Retina (tissue), 1 donor: ENCODE data around the gene MRPL58.
"Not testable (repeated sequence)": the region's sequence is repeated elsewhere in the genome, so short reads cannot be mapped to it uniquely, and the experiment has no call there.

Experiments used
- DNase-seq: peaks from one replicate; pipeline ENCODE4 v3.0.0-alpha.2; 2016

Gene MRPL58

DNA sequence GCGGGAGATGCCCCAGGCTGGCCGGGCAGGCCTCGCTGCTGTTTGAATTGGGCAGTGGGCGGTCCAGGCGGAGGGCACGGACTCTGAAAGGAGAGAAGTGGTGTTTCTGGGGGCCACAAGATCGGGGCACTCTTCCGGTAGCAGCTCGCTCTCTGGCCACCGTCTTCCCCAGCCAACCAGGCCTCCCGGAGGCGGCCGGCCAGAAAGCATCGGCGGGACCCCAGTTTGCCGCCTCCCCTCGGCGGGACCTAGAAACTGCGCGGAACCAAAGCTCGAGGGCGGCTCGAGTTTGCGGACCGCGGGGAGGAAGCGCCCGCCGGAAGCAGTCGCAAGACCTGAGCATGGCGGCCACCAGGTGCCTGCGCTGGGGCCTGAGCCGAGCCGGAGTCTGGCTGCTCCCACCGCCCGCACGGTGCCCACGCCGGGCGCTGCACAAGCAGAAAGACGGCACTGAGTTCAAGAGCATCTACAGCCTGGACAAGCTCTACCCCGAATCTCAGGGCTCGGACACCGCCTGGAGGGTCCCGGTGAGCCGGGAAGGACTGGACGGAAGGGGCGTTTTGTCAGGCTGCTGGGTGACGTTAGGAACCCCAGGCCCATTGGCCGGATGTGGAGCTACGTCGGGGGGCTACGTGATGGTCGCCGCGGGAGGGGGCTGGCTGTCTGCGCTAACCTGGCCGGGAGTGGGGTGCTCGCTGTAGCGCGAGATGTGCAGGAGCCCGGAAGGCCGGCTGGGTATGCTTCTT, at the start of gene MRPL58:
MRPL58 (plus strand) TSS at position 325 of the 746 bp plus-strand sequence; CDS start at position 342, 17 bp downstream.
- DNase-seq, result peak; percentile 97

DNA sequence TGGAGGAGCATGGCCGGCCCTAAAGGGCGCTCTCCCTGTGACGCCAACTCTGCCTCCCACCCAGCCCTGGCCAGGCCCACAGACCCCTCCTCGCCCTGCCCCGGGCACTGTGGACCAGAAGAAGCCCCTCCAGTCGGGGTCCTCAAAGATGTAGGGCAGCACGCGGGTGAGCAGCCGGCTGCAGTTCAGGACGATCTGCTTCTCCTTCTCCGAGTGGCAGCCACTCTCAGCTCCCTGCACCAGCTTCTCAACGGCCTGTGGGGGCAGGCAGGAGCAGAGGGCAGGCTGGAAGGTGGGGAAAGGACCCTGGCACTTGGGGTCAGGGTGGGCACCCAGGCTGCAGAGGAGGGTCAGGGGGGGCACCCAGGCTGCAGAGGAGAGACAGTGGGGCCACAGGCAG, 48.8 kb upstream of the MRPL58 start:
- DNase-seq, result no peak

DNA sequence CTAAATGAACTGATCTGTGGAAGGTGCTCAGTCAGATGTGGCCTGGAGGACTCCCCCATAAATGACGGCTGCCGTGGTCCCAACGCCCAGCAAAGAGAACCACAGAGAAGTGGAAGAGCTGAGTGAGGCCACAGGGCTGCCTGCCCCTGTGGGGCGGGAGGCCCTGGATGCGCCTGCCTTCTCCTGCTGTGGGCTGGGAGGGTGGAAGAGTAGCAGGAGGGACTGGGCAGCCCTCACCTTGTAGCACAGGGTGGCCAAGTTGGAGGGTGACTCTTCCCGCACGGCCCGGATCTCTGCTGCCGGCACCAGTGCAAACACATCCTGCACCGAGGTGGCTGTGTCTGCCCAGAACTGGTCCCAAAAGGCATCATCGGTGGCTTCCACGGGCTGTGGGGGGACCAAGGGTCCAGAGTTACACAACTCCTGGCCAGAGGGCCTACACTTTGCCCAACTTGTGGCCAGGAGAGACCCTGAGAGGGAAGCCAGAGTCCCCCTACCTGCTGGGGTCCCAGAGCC, 48.2 kb upstream of the MRPL58 start:
- DNase-seq, result no peak

DNA sequence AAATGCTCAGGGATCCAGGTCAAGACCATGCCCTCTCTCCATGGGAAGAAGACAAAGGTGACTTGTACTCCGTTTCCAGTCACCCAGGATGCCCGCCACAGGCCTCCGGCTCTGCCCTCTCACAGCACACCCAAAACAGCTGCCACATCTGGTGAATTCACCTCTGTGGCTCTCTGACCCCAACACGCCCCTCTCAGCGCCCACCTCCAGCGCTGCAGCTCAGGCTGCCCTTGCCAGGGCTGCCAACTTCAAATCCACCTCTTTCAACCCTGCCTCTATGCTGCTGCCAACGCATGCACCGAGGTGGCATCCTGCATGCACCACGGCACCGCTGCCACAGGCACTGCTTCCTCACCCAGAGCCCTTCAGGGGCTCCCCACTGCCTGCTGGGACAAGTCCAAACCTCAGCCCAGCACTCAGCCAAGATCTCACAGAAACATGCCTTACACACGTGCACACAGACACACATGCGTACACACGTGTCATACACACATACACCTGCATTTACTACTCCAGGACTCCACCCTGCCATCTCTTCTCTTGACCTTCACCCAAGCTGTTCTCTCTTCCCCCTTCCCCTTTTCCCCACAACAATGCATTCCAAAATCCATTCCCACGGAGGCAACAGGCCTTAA, 47.4 kb upstream of the MRPL58 start:
- DNase-seq, result no peak

DNA sequence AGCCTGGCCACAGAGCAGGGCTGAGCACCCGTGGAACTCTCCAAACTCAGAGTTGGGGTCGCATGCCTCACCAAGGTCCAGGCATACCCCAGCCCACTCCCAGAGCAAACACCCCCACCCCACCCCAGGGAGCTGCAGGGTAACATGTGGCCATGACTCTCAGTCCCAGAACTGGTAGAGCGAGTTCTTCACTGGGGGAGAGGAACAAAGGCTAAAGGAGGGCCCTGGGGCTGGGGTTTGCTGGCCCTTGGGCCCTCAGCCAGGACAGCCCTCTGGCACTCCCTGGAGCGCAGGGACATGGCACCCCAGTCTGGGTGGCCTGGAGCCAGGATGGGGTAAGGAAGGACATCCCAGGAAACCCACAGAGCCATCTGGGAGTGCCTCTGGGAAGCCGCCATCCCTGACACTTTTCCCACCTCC, 44.1 kb upstream of the MRPL58 start:
- no peak for DNase-seq

DNA sequence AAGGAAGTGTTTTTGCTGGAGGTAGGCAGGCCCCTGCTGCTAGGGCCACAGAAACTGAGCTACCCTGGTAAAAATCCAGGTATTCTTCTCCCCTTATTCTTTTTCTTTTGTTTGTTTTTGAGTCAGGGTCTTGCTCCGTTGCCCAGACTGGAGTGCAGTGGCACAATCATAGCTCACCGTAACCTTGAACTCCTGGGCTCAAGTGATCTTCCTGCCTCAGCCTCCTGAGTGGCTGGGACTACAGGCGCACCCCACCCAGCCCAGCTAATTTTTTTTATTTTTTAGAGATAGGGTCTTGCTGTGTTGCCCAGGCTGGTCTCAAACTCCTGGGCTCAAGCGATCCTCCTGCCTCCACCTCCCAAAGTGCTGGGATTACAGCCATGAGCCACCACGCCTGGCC, 43.0 kb upstream of the MRPL58 start:
- DNase-seq, result not testable (repeated sequence)

DNA sequence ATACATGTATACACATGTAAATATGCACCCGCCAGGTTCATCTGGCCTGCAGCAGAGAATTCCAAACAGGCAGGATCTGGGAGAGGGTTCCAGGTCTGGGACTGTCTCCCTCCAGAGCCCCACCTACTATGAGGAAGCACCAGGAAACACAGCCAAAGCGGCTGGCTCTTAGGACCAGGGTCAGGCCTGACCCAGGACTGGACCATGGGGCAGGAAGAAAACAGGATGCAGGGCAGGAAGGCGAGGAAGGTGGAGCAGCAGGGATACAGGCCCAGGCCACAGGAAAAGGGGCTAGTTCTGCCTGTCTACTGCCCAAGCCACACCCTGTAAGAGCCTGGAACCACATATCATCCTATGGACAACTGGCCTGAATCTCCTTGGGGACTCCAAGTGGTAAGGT, 42.1 kb upstream of the MRPL58 start:
- DNase-seq, result no peak

DNA sequence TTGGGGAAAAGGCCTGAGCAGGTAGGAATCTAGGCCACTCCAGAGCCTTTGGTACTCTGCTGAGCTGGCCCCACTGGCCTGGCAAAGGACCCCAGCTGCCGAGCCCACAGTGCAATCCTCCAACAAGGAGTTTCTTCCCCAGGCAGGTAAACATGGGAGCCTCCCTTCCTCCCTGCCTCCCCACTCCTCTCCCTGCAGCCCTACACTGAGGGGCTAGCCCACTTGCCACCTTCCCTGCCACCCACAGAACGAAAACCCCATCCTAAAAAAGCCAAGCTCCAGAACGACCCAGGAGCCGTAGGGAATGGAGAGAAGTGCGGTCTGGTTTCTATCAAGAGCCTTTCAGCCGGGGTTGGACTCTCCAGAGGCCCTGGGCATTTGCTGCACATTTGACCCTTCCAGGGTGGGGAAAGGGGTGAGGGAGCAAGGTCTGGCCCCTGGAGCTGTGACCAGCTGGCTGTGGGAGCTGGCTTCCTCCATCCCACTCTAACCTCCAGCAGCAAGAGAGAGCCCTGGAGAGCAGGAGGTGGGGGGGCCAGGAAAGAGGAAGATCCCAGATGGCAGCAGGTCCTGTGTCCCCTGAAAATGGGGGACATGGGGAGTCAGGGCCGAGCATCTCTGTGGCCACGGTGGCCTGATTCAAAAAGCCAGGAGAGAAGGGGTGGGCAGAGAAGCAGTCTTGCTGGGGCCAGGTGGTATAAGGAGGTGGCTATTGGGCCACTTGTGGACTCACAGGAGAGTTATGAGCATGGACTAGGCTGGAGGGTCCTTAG, 41.2 kb upstream of the MRPL58 start:
- no peak for DNase-seq

DNA sequence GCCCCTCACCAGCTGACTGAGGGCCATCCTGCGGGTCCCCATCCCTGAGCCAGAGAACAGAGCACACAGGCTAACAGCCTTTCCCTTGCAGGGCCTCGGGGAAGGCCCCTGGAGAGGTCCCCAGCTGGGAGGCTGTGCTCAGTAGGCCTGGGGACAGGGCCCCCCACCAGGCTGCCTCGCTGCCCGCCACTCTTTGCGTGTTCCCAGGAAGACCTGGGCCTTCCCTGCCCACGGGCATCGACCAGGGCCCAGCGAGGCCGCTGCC, 40.7 kb upstream of the MRPL58 start:
- peak; percentile 73 for DNase-seq

DNA sequence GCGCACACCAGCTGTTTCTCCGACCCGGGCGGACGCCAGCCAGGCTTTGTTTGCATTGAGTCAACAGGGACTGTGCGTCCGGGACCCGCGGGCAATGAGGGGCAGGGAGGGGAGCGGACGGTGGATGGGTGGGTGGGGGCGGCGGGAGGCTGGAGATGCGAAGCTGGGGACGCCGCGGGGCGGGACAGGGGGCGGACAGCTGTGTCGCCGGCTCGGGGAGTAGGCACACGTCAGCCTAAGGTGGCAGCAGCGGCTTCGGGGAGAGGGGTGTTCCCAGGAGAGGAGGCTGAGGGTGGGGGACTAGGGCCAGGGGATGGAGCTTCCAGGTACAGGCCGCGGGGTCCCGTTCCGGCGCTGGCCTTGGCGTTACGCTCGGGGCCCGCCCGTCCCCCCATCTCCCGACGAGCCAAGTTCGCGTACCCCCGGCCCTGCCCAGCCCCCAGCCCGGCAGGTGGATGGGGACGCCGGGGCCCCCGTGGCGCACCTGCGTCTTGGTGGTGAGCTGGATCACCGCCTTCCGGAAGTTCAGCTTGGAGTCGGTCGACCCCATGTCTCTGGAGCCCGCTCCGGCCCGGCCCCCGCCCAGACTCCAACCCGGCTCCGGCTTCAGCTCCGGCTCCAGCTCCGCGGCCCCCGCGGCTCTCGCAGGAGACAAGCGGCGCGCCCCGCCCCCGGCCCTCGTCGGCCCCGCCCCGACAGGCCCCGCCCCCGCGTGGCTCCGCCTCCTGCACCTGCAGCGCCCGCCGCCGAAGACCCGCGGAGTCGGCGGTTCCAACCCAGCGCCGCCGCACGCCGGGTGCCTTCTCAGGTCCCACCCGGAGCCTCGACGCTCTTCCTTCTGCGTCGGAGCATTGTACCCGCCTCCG, 40.1 kb upstream of the MRPL58 start, which contains the start of gene HID1:
HID1 (minus strand) TSS at position 653 of the 866 bp plus-strand sequence; CDS start at position 550, 103 bp downstream.
- peak; percentile 73 for DNase-seq

DNA sequence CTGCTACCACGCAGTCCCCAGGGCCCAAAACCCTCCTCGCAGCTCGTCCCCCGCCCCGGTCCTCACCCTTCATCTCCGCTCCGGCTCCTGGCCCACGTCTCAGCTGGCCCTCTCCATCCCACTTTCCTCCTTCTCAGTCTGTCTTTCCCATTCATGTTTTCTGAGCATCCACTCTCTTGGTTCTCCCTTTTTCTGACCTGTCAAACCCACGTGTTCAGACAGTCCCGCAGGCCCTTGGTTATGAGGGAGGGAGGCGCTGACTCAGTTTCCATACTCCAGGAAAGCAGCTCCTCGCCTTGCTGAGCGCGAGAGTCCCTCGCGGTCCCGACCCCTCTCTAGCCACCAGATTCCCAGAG, 39.5 kb upstream of the MRPL58 start:
- peak; percentile 72 for DNase-seq

DNA sequence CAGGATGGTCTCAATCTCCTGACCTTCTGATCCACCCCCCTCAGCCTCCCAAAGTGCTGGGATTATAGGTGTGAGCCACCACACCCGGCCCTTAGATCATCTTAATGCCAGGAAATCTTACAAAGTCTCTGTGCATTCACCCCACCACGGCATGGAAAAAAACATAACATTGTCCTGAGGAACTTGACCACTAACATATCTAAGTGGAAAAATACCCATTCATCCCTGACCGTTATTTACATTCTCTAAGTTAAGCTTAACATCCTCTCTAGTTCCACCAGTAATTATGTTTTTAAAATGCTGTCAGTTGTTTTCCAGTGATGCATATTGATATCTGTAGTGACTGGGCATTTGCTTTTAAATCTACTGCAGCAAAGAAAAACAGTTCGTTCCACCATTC, 36.5 kb upstream of the MRPL58 start:
- DNase-seq, result no peak

DNA sequence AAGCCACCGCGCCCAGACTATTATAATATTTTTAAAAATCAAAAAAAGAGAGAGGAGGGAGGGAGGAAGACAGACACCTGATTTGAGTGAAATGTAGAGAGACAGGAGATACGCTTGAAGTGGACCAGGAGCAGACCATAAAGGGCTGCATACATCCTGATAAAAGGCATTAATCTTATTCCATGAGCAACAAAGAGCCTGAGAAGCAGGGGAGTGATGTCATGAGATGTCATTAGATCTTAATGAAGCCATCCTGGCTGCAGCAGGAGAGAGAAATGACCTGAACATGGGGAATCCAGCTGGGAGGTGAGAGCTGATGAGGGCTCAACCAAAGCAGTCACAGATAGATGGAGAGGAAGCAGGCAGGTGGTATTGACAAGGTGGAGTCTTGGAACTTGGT, 34.7 kb upstream of the MRPL58 start:
- no peak for DNase-seq

DNA sequence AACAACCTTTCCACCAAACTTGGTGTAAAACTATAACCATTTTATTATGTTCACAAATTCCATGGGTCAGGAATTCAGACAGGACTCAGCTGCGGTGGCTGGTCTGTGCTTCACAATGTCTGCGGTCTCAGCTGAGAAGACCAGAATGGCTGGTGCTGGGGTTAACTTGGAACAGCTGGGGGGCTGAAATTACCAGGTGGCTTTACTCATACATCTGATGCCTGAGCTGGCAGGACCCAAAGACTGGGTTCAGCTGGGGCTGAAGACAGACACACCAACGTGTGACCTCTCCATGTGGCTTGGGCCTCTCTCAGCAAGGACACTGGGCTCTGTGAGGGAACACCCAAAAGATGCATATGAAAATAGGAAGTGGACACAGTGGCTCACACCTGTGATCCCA, 34.2 kb upstream of the MRPL58 start:
- no peak for DNase-seq

DNA sequence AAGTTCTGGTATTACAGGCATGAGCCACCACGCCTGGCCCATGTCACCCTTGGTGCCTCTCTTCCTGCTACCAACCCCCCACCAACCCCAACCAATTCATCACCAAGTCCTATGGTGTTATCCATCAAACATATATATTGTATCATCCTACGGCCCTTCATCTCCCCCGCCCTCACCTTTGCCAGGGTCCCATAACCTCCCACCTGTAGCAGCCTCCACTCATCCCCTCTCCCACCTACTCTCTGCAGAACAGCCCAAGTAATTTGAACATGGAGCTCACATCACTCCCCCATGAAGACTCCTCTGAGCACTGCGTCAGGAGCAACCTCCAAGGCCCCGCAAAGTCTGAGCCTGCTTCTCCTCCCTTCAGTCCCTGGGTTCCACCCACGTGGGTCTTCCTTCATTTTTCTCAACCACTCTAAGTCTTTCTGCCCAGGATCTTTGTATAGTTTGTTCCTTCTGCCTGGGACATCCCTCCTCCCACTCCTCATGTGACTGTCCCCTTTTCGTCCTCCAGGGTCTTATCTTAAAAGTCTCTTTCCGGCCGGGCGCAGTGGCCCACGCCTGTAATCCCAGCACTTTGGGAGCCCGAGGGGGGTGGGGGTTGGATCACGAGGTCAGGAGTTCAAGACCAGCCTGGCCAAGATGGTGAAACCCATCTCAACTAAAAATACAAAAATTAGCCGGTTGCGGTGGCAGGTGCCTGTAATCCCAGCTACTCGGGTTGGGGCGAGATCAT, 32.9 kb upstream of the MRPL58 start:
- DNase-seq, result no peak

DNA sequence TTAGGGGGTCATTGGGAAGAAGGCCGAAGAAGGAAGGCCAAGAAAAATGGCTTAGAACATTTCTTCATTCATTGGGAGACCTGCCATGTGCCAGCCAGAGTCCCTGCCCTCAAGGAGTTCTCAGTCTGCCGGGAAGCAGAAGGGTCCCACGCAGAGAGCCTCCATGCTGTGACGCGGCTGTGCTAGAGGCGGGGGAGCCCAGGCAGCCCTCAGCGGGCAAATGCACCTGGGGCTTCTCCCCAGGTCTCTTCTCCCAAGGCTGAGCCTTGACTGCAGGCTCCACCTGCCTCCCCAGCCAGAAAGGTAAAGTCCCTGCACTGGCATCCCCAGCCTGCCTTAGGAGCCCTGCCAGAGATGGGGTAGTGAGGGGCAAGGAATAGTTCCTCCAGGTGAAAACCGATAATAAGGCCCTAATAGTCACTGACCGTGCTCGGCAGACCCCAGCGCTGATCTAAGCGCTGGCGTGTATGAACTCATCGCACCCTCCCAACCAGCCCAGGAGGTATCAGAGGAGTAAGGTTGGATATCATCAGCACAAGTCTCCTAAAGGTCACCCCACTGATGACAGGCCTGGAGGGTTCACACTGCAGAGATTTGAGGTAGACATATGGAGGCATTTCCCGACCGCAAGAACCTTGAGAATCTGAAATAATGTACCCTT, 31.0 kb upstream of the MRPL58 start:
- no peak for DNase-seq

DNA sequence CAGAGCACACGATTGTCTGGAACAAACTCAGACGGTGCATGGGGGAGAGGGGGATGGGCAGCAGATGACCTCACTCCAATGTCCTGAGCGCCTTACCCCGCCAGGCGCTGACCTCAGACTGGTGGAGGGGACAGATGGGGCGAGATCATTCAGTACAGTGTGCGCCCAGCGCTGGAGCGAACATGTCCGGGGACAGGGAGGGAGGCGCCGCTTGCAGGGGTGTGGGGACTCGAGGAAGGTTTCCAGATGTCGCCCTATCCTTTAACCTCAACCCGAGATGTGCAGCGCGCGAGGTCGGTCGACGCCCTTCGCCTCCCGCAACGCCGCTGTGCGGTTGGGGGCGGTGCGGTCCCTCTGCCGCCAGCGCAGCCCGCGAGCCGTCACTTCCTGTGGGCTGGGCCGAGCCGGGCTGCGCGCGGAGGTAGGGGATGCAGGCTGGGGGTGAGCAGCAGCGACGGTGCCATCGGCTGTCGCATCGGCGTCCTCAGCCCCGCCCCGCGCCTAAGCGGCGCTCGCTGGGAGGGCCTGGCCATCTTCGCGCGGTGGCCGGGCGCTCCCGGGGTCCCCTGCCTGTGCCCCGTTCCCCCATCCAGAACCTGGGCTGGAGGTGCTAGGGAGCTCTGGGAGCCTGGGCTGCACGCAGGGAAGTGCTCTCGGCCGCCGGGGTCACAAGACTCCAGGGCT, 30.3 kb upstream of the MRPL58 start:
- DNase-seq, result peak; percentile 95

DNA sequence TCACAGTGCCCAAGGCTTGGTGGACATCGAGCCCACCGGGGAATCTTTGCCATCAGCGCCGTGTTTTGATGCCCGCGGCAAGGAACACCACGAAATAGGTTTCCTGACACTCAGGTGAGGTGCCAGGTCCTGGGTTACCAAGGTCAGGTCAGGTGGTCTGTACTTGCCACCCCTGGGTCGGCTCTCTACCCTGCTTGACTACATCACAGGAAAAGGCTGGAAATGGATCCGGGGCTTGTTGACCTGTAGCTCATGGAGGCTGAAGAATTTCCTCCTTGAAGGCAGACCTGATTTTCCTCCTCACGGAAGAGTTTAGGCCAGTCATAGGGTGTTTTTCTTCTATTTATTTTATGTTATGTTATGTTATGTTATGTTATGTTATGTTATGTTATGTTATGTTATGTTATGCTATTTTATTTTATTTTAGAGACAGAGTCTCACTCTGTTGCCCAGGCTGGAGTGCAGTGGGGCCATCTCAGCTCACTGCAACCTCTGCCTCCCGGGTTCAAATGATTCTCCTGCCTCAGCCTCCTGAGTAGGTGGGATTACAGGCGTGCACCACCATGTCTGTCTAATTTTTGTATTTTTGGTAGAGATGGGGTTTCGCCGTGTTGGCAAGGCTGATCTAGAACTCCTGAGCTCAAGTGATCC, 29.7 kb upstream of the MRPL58 start:
- not testable (repeated sequence) for DNase-seq

DNA sequence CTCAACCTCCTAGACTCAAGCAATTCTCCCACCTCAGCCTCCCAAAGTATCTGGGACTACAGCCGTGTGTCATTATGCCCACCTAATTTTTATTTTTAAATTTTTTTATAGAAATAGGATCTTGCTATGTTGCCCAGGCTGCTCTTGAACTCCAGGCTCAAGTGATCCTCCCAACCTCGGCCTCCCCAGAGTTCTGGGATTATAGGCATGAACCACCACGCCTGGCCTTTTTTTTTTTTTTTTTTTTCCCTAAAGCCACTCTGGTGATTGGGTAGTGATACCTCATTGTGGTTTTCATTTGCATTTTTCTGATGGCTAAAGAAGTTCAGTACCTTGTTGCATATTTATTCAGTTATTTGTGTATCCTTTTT, 26.3 kb upstream of the MRPL58 start:
- no peak for DNase-seq

DNA sequence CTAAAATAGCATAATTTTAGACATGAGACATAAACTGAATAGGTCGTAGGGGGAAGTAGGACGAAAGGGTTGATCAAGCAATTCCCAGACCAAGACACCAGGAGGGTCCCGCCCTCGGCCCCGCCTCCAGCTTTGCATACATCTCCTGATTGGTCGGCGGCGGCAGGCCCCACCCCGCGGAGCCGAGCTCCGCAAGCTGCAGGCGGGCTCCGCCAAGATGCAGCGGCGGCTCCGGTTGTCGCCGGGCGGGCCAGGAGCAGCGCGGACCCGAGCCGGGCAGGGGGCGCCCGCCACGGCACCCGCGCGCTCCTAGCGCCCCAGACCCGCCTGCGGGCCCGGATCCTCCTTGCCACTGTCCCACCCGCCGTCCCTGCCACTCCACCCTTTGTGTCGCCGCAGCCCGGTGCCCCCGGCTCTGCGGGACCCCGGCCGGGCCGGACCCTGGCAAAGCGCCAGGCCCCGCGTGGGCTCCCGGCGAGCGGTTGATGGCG, 25.0 kb upstream of the MRPL58 start, which contains the start of gene CDR2L:
CDR2L (plus strand) TSS at position 215 of the 491 bp plus-strand sequence. CDS start 412 bp downstream, outside the sequence.
- peak; percentile 96 for DNase-seq
